ENCODE results near the gene ZNF385B.

ZNF385B gene

GRCh38 chr2:179558010-179558934 lies 303.1 kb downstream of the ZNF385B start:
- no peak for TF ChIP-seq SPI1 (IDR thresholded peaks at IDR 0.05; ENCODE audit: borderline replicate concordance, low read depth)
- no peak for TF ChIP-seq GABPA (IDR thresholded peaks at IDR 0.05; ENCODE audit: low read depth)
- TF ChIP-seq REST (IDR thresholded peaks at IDR 0.05; ENCODE audit: insufficient replicate concordance, low read depth) = no peak
- no peak for TF ChIP-seq POLR2AphosphoS5 (IDR thresholded peaks at IDR 0.05; ENCODE audit: low read depth)
- no peak for TF ChIP-seq CTCF (IDR thresholded peaks at IDR 0.05; ENCODE audit: insufficient read depth, low read length)
- H3K27ac ChIP-seq (replicated peaks) = no peak overlapping the region
- DNase-seq (ENCODE audit: low read depth in 1 of 2, low spot score in 1 of 2) = no peak

GRCh38 chr2:179556425-179556824 lies 305.0 kb downstream of the ZNF385B start:
- no peaks in the 10 kb centered on the region for H3K27me3 ChIP-seq (ENCODE audit: insufficient read depth, poor library complexity, severe bottlenecking)
- H3K4me3 ChIP-seq (replicated peaks; ENCODE audit: insufficient read depth, low read length) = no peak overlapping the region
- no peak for TF ChIP-seq GABPA (IDR thresholded peaks at IDR 0.05; ENCODE audit: low read depth)
- no peak for TF ChIP-seq REST (IDR thresholded peaks at IDR 0.05; ENCODE audit: insufficient replicate concordance, low read depth)
- TF ChIP-seq POLR2AphosphoS5 (IDR thresholded peaks at IDR 0.05; ENCODE audit: low read depth) = no peak
- TF ChIP-seq CTCF (IDR thresholded peaks at IDR 0.05; ENCODE audit: insufficient read depth, low read length) = no peak
- TF ChIP-seq SPI1 (IDR thresholded peaks at IDR 0.05; ENCODE audit: borderline replicate concordance, low read depth) = no peak
- no peak for DNase-seq (ENCODE audit: low read depth in 1 of 2, low spot score in 1 of 2)
- H3K27ac ChIP-seq (replicated peaks) = no peak overlapping the region

More at GRCh38 chr2:179558010-179558934, 303.1 kb downstream of the ZNF385B start:
- no peak overlapping the region for H3K4me3 ChIP-seq (replicated peaks; ENCODE audit: insufficient read depth, low read length)
- no peaks in the 10 kb centered on the region for H3K27me3 ChIP-seq (ENCODE audit: insufficient read depth, poor library complexity, severe bottlenecking)

- no peak for DNase-seq (ENCODE audit: low read depth in 1 of 2, low spot score in 1 of 2)
- Histone ChIP-seq H3K27me3 (ENCODE audit: insufficient read depth, poor library complexity, severe bottlenecking) (no peaks in the 10 kb centered on the region), H3K27ac (replicated peaks) (no peak overlapping the region), H3K4me3 (replicated peaks; ENCODE audit: insufficient read depth, low read length) (no peak overlapping the region)
- TF ChIP-seq CTCF (IDR thresholded peaks at IDR 0.05; ENCODE audit: insufficient read depth, low read length) = no peak
- TF ChIP-seq SPI1 (IDR thresholded peaks at IDR 0.05; ENCODE audit: borderline replicate concordance, low read depth) = no peak
- no peak for TF ChIP-seq REST (IDR thresholded peaks at IDR 0.05; ENCODE audit: insufficient replicate concordance, low read depth)
Observed at GRCh38 chr2:179555691-179556283, 305.6 kb downstream of the ZNF385B start.
